Fibroblast of peridontal ligament (primary cell): ENCODE results near the gene STPG3.

ENCODE experiments used
- DNase-seq: peaks from one replicate; pipeline ENCODE4 v3.0.0-alpha.2; 2010; ENCODE audit errors: extremely low read depth

Gene STPG3

GRCh38 chr9:137251194-137251461 lies at the start of gene STPG3:
Gene STPG3 (plus strand): TSS chr9:137251286. CDS start chr9:137251287, 1 bp downstream.
- DNase-seq = no peak

- no peak for DNase-seq
Measured at GRCh38 chr9:137202966-137203365, 48.1 kb upstream of the STPG3 start.

- no peak for DNase-seq
Measured at GRCh38 chr9:137204731-137205125, 46.4 kb upstream of the STPG3 start.

- peak; percentile 71 for DNase-seq
Measured at GRCh38 chr9:137205126-137206069, 45.7 kb upstream of the STPG3 start, which contains the start of the genes NDOR1 and TMEM203. Gene NDOR1 (plus strand): TSS chr9:137205700. CDS start chr9:137205778, 78 bp downstream. Gene TMEM203 (minus strand): TSS chr9:137205648. CDS start chr9:137205414, 234 bp downstream.

GRCh38 chr9:137206602-137207001 lies 44.5 kb upstream of the STPG3 start:
- DNase-seq = no peak

GRCh38 chr9:137211532-137211931 lies 39.6 kb upstream of the STPG3 start:
- no peak for DNase-seq

GRCh38 chr9:137212520-137212919 lies 38.6 kb upstream of the STPG3 start:
- no peak for DNase-seq

- no peak for DNase-seq
Measured at GRCh38 chr9:137213160-137214060, 37.7 kb upstream of the STPG3 start.

GRCh38 chr9:137214620-137215019 lies 36.5 kb upstream of the STPG3 start:
- no peak for DNase-seq

GRCh38 chr9:137215196-137215986 lies 35.7 kb upstream of the STPG3 start:
- no peak for DNase-seq

GRCh38 chr9:137216188-137216965 lies 34.7 kb upstream of the STPG3 start:
- DNase-seq = no peak

GRCh38 chr9:137217276-137218211 lies 33.5 kb upstream of the STPG3 start:
- DNase-seq = no peak

GRCh38 chr9:137218212-137218753 lies 32.8 kb upstream of the STPG3 start:
- no peak for DNase-seq

GRCh38 chr9:137218754-137219271 lies 32.3 kb upstream of the STPG3 start:
- DNase-seq = no peak

- no peak for DNase-seq
Measured at GRCh38 chr9:137219757-137220316, 31.2 kb upstream of the STPG3 start.

GRCh38 chr9:137220317-137221094 lies 30.6 kb upstream of the STPG3 start:
- no peak for DNase-seq

- DNase-seq = no peak
Measured at GRCh38 chr9:137221095-137221505, 30.0 kb upstream of the STPG3 start.

- DNase-seq = no peak
Measured at GRCh38 chr9:137221506-137222111, 29.5 kb upstream of the STPG3 start.
